ENCODE results near the gene ASCC1.

ASCC1 gene

DNA sequence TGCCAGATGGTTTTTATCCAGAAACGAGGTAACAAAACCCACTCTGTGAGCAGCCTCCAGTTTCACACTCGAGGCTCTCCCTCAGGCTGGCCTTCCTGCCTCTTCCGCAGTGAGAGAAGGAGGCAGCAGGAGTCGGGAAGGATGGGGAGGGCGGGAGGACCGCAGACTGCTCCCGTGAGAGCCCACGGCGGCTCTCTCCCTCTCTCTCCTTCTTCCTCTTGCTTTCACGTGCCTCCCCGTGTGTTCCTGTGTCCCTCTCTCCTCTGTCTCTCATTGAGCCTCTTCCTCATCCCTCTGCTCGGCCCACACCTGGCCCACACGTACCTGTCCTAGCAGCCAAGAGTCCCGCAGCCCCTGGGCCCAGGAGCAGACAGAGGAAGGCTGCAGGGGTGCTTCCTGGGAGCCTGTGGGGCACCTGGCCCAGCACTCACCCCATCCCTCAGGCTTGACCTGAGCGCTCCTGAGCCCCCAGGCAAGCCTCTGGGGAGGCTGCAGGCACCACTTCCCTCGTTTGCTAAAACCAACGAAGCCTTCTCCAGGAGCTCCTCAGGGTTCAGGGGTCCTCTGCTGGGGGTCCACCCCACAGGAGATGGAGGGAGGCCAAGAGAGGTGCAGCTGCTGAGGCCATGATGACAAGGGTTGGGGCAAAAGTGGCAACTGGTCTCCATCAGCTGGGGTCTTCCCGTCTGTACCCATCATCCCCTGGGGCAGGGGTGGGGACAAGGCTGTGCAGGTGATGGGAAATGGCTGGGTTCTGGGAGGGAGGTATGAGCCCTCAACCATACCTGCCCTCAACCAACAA lies 141.3 kb downstream of the ASCC1 start:
- H3K9me3 ChIP-seq: no peaks in the 10 kb centered on the region
- no peak overlapping the region for H3K4me3 ChIP-seq (ENCODE audit: low read depth in 1 of 2, low read length in 1 of 2)
- no peaks in the 10 kb centered on the region for H3K36me3 ChIP-seq
- peaks cover 3% of the 10 kb centered on the region for H3K27me3 ChIP-seq
- no peaks in the 10 kb centered on the region for H3K4me1 ChIP-seq (ENCODE audit: control insufficient read depth in 1 of 2, insufficient read depth in 1 of 2, low read depth in 1 of 2, low read length in 1 of 2)
- TF ChIP-seq, protein P1, sequence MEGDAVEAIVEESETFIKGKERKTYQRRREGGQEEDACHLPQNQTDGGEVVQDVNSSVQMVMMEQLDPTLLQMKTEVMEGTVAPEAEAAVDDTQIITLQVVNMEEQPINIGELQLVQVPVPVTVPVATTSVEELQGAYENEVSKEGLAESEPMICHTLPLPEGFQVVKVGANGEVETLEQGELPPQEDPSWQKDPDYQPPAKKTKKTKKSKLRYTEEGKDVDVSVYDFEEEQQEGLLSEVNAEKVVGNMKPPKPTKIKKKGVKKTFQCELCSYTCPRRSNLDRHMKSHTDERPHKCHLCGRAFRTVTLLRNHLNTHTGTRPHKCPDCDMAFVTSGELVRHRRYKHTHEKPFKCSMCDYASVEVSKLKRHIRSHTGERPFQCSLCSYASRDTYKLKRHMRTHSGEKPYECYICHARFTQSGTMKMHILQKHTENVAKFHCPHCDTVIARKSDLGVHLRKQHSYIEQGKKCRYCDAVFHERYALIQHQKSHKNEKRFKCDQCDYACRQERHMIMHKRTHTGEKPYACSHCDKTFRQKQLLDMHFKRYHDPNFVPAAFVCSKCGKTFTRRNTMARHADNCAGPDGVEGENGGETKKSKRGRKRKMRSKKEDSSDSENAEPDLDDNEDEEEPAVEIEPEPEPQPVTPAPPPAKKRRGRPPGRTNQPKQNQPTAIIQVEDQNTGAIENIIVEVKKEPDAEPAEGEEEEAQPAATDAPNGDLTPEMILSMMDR (IDR thresholded peaks at IDR 0.05): no peak
- no peak overlapping the region for H3K27ac ChIP-seq

- Histone ChIP-seq H3K27me3 (peaks cover 3% of the 10 kb centered on the region), H3K36me3 (no peaks in the 10 kb centered on the region), H3K4me1 (ENCODE audit: control insufficient read depth in 1 of 2, insufficient read depth in 1 of 2, low read depth in 1 of 2, low read length in 1 of 2) (no peaks in the 10 kb centered on the region), H3K27ac (no peak overlapping the region), H3K4me3 (ENCODE audit: low read depth in 1 of 2, low read length in 1 of 2) (no peak overlapping the region), H3K9me3 (no peaks in the 10 kb centered on the region)
- TF ChIP-seq, protein P1 (IDR thresholded peaks at IDR 0.05): no peak
These were observed 142.1 kb downstream of the ASCC1 start for GRCh38 chr10:72073708-72074573.

- H3K4me3 ChIP-seq (ENCODE audit: low read depth in 1 of 2, low read length in 1 of 2): no peak overlapping the region
- H3K27ac ChIP-seq: no peak overlapping the region
- no peaks in the 10 kb centered on the region for H3K9me3 ChIP-seq
- TF ChIP-seq, protein P1 (IDR thresholded peaks at IDR 0.05): no peak
- no peaks in the 10 kb centered on the region for H3K36me3 ChIP-seq
- H3K27me3 ChIP-seq: peaks cover 3% of the 10 kb centered on the region
- no peaks in the 10 kb centered on the region for H3K4me1 ChIP-seq (ENCODE audit: control insufficient read depth in 1 of 2, insufficient read depth in 1 of 2, low read depth in 1 of 2, low read length in 1 of 2)
These were observed 143.4 kb downstream of the ASCC1 start for GRCh38 chr10:72072639-72073038.

DNA sequence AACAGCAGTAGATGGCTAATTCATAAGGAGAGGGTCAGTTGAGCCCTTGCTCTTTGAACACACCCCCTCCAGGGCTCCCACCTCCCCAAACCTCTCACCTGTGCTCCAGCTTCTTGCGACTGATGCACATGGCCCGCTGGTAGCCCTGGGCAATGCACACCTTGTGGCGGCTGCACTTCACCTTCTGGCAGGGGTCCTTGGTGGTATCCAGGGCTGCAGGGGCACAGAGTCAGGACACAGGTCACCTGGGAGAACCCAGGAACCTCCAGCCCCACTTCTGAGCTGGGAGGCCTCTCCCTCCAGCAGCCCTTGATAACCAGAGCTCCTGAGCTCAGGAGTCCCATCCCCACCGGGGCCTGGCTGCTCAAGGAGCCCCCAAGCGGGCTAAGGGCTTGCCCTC lies 144.0 kb downstream of the ASCC1 start:
- Histone ChIP-seq H3K27ac (no peak overlapping the region), H3K27me3 (peaks cover 3% of the 10 kb centered on the region), H3K4me1 (ENCODE audit: control insufficient read depth in 1 of 2, insufficient read depth in 1 of 2, low read depth in 1 of 2, low read length in 1 of 2) (no peaks in the 10 kb centered on the region), H3K4me3 (ENCODE audit: low read depth in 1 of 2, low read length in 1 of 2) (no peak overlapping the region), H3K9me3 (no peaks in the 10 kb centered on the region), H3K36me3 (no peaks in the 10 kb centered on the region)
- TF ChIP-seq, protein P1 (IDR thresholded peaks at IDR 0.05): no peak

DNA sequence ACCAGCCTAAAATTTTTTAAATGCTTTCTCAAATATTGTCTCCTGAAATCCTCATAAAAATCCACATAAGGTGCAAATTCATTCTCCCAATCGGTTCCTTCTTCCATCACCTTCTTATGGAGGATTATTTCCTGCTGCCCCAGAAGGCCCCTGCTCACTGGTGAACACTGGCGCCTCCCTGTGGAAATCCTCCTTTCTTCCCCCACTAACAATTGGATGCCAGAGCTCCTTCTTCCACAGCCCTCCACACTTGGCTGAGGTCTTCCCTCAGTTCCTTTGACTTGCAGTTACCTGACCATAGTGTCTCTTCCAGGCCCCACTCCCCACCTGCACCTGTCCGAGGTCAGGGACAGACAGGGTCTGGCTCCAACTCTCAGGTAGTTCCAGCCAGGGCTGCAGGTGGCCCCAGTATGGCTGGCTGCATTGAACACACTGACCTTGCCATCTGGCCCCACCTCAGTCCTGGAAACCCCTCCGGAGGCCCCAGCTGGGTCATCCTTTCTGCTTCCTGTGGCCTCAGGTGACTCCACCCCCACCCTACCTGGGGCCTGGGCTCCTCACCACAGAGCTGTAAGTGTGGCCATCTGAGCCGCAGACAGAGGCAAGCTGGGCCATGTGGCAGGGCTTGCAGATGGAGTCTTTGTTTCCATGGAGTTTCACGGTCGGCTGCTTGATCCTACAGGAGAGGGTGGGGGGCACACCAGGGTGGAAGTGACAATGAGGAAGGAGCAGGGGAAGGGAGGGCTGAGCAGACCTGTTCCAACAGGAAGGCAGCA lies 146.1 kb downstream of the ASCC1 start:
- TF ChIP-seq, protein P1 (IDR thresholded peaks at IDR 0.05): no peak
- Histone ChIP-seq H3K27me3 (no peaks in the 10 kb centered on the region), H3K4me1 (ENCODE audit: control insufficient read depth in 1 of 2, insufficient read depth in 1 of 2, low read depth in 1 of 2, low read length in 1 of 2) (no peaks in the 10 kb centered on the region), H3K4me3 (ENCODE audit: low read depth in 1 of 2, low read length in 1 of 2) (no peak overlapping the region), H3K9me3 (no peaks in the 10 kb centered on the region), H3K36me3 (no peaks in the 10 kb centered on the region), H3K27ac (no peak overlapping the region)

Measured in neutrophil (primary cell).